ENCODE measurements around the gene KCNK13.
"Not testable (repeated sequence)": the region's sequence is repeated elsewhere in the genome, so short reads cannot be mapped to it uniquely, and the experiment has no call there.

Gene KCNK13

GRCh38 chr14:90088176-90088575 lies 26.4 kb downstream of the KCNK13 start:
- TF ChIP-seq TAF1 (IDR thresholded peaks at IDR 0.05; ENCODE audit: low read depth, low read length), result no peak
- TF ChIP-seq POLR2A (IDR thresholded peaks at IDR 0.05; ENCODE audit: low read depth, low read length), result no peak
- no peak for TF ChIP-seq SPI1 (IDR thresholded peaks at IDR 0.05; ENCODE audit: low read depth, low read length)
- no peak for TF ChIP-seq POU2F2 (IDR thresholded peaks at IDR 0.05; ENCODE audit: low read depth, low read length)
- TF ChIP-seq PAX5 (IDR thresholded peaks at IDR 0.05; ENCODE audit: insufficient read depth, low read length, severe bottlenecking), result no peak
- TF ChIP-seq POLR2AphosphoS5 (IDR thresholded peaks at IDR 0.05; ENCODE audit: low read depth, low read length), result no peak
- FAIRE-seq (no peak), DNase-seq (ENCODE audit: insufficient read length, low spot score) (no peak)

- FAIRE-seq; DNase-seq (ENCODE audit: insufficient read length, low spot score): not testable (repeated sequence)
These were observed 27.7 kb downstream of the KCNK13 start for GRCh38 chr14:90089486-90089885.

- FAIRE-seq (no peak), DNase-seq (ENCODE audit: insufficient read length, low spot score) (no peak)
- TF ChIP-seq SPI1 (IDR thresholded peaks at IDR 0.05; ENCODE audit: low read depth, low read length), result no peak
- no peak for TF ChIP-seq POLR2AphosphoS5 (IDR thresholded peaks at IDR 0.05; ENCODE audit: low read depth, low read length)
- no peak for TF ChIP-seq POLR2A (IDR thresholded peaks at IDR 0.05; ENCODE audit: low read depth, low read length)
- TF ChIP-seq TAF1 (IDR thresholded peaks at IDR 0.05; ENCODE audit: low read depth, low read length), result no peak
- no peak for TF ChIP-seq PAX5 (IDR thresholded peaks at IDR 0.05; ENCODE audit: insufficient read depth, low read length, severe bottlenecking)
- no peak for TF ChIP-seq POU2F2 (IDR thresholded peaks at IDR 0.05; ENCODE audit: low read depth, low read length)
These were observed 29.6 kb downstream of the KCNK13 start for GRCh38 chr14:90091393-90091792.

GRCh38 chr14:90093942-90094595 lies 32.3 kb downstream of the KCNK13 start:
- peak; percentile 35 for FAIRE-seq
- no peak for DNase-seq (ENCODE audit: insufficient read length, low spot score)
- TF ChIP-seq PAX5 (IDR thresholded peaks at IDR 0.05; ENCODE audit: insufficient read depth, low read length, severe bottlenecking) (no peak), POLR2AphosphoS5 (IDR thresholded peaks at IDR 0.05; ENCODE audit: low read depth, low read length) (no peak), POU2F2 (IDR thresholded peaks at IDR 0.05; ENCODE audit: low read depth, low read length) (no peak), POLR2A (IDR thresholded peaks at IDR 0.05; ENCODE audit: low read depth, low read length) (no peak), SPI1 (IDR thresholded peaks at IDR 0.05; ENCODE audit: low read depth, low read length) (no peak), TAF1 (IDR thresholded peaks at IDR 0.05; ENCODE audit: low read depth, low read length) (no peak)

GRCh38 chr14:90095096-90095495 lies 33.3 kb downstream of the KCNK13 start:
- no peak for TF ChIP-seq POLR2A (IDR thresholded peaks at IDR 0.05; ENCODE audit: low read depth, low read length)
- TF ChIP-seq POU2F2 (IDR thresholded peaks at IDR 0.05; ENCODE audit: low read depth, low read length), result no peak
- no peak for TF ChIP-seq PAX5 (IDR thresholded peaks at IDR 0.05; ENCODE audit: insufficient read depth, low read length, severe bottlenecking)
- TF ChIP-seq POLR2AphosphoS5 (IDR thresholded peaks at IDR 0.05; ENCODE audit: low read depth, low read length), result no peak
- TF ChIP-seq TAF1 (IDR thresholded peaks at IDR 0.05; ENCODE audit: low read depth, low read length), result no peak
- no peak for TF ChIP-seq SPI1 (IDR thresholded peaks at IDR 0.05; ENCODE audit: low read depth, low read length)
- FAIRE-seq, result no peak
- DNase-seq (ENCODE audit: insufficient read length, low spot score), result no peak

GRCh38 chr14:90096566-90096965 lies 34.8 kb downstream of the KCNK13 start:
- DNase-seq (ENCODE audit: insufficient read length, low spot score), result no peak
- FAIRE-seq, result no peak
- no peak for TF ChIP-seq POLR2AphosphoS5 (IDR thresholded peaks at IDR 0.05; ENCODE audit: low read depth, low read length)

- DNase-seq (ENCODE audit: insufficient read length, low spot score), result no peak
These were observed 42.0 kb downstream of the KCNK13 start for GRCh38 chr14:90103808-90104207.

GRCh38 chr14:90105756-90106155 lies 44.0 kb downstream of the KCNK13 start:
- FAIRE-seq (no peak), DNase-seq (ENCODE audit: insufficient read length, low spot score) (no peak)
- TF ChIP-seq POU2F2 (IDR thresholded peaks at IDR 0.05; ENCODE audit: low read depth, low read length), result no peak
- TF ChIP-seq PAX5 (IDR thresholded peaks at IDR 0.05; ENCODE audit: insufficient read depth, low read length, severe bottlenecking), result no peak
- TF ChIP-seq POLR2A (IDR thresholded peaks at IDR 0.05; ENCODE audit: low read depth, low read length), result no peak
- TF ChIP-seq TAF1 (IDR thresholded peaks at IDR 0.05; ENCODE audit: low read depth, low read length), result no peak
- TF ChIP-seq SPI1 (IDR thresholded peaks at IDR 0.05; ENCODE audit: low read depth, low read length), result no peak
- TF ChIP-seq POLR2AphosphoS5 (IDR thresholded peaks at IDR 0.05; ENCODE audit: low read depth, low read length), result no peak

More at GRCh38 chr14:90103808-90104207, 42.0 kb downstream of the KCNK13 start:
- TF ChIP-seq POU2F2 (IDR thresholded peaks at IDR 0.05; ENCODE audit: low read depth, low read length), result no peak
- TF ChIP-seq TAF1 (IDR thresholded peaks at IDR 0.05; ENCODE audit: low read depth, low read length), result no peak
- no peak for TF ChIP-seq POLR2AphosphoS5 (IDR thresholded peaks at IDR 0.05; ENCODE audit: low read depth, low read length)
- TF ChIP-seq PAX5 (IDR thresholded peaks at IDR 0.05; ENCODE audit: insufficient read depth, low read length, severe bottlenecking), result no peak
- no peak for TF ChIP-seq POLR2A (IDR thresholded peaks at IDR 0.05; ENCODE audit: low read depth, low read length)
- no peak for TF ChIP-seq SPI1 (IDR thresholded peaks at IDR 0.05; ENCODE audit: low read depth, low read length)
- no peak for FAIRE-seq

- no peak for DNase-seq (ENCODE audit: insufficient read length, low spot score)
- no peak for TF ChIP-seq POLR2AphosphoS5 (IDR thresholded peaks at IDR 0.05; ENCODE audit: low read depth, low read length)
- no peak for TF ChIP-seq PAX5 (IDR thresholded peaks at IDR 0.05; ENCODE audit: insufficient read depth, low read length, severe bottlenecking)
- TF ChIP-seq POLR2A (IDR thresholded peaks at IDR 0.05; ENCODE audit: low read depth, low read length), result no peak
- TF ChIP-seq SPI1 (IDR thresholded peaks at IDR 0.05; ENCODE audit: low read depth, low read length), result no peak
- no peak for TF ChIP-seq POU2F2 (IDR thresholded peaks at IDR 0.05; ENCODE audit: low read depth, low read length)
- no peak for TF ChIP-seq TAF1 (IDR thresholded peaks at IDR 0.05; ENCODE audit: low read depth, low read length)
- no peak for FAIRE-seq
These were observed 46.0 kb downstream of the KCNK13 start for GRCh38 chr14:90107789-90108188.

GRCh38 chr14:90109858-90110257 lies 48.1 kb downstream of the KCNK13 start:
- TF ChIP-seq POLR2A (IDR thresholded peaks at IDR 0.05; ENCODE audit: low read depth, low read length) (no peak), TAF1 (IDR thresholded peaks at IDR 0.05; ENCODE audit: low read depth, low read length) (no peak), POLR2AphosphoS5 (IDR thresholded peaks at IDR 0.05; ENCODE audit: low read depth, low read length) (no peak), SPI1 (IDR thresholded peaks at IDR 0.05; ENCODE audit: low read depth, low read length) (no peak), POU2F2 (IDR thresholded peaks at IDR 0.05; ENCODE audit: low read depth, low read length) (no peak), PAX5 (IDR thresholded peaks at IDR 0.05; ENCODE audit: insufficient read depth, low read length, severe bottlenecking) (no peak)
- DNase-seq (ENCODE audit: insufficient read length, low spot score), result no peak
- FAIRE-seq, result no peak
